HG02588 (cell line): ENCODE measurements around the gene RAB32.
"Not testable (repeated sequence)": the region's sequence is repeated elsewhere in the genome, so short reads cannot be mapped to it uniquely, and the experiment has no call there.

Experiments
- ATAC-seq: cut with Tn5 transposase; IDR thresholded peaks from one replicate; pipeline ENCODE4 v1.9.1; 2021; ENCODE audit warnings: mild to moderate bottlenecking, moderate library complexity; ENCODE audit not compliant: unreplicated experiment

RAB32 gene

DNA sequence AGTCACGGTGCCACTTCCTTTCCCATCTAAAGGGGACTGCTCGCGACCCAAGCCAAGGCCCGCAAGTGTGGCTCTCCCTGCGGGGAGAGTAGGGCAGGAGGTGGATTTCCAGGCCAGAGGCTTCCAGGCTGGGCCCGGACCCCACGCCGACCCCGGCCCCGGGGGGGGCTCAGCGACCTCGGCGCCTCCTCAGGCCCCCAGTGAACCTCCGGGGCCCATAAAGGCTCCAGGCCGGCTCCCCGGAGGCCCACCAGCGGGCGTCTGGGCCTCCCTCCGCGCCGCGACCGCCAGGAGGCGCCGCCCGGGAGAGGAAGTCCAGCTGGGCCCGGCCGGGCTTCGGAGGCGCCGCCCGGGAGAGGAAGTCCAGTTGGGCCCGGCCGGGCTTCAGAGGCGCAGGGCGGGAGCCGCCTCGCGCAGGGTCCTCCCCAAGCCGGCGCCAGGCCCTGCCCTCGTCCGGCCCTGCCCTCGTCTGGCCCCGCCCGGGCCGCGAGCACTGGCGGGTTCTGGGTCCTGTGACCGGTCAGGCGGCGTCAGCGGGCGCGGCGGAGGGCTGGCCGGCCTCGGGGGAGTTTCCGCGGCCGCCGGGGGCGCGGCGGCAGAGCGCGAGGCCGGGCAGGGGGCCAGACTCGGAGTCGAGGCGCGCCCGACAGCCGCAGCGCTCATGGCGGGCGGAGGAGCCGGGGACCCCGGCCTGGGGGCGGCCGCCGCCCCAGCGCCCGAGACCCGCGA is at the start of gene RAB32:
TSS of gene RAB32 (plus strand) at position 623 of the 729 bp plus-strand sequence. CDS start at position 662, 39 bp downstream.
- ATAC-seq = peak; percentile 88

- ATAC-seq = no peak
These were observed 45.3 kb upstream of the RAB32 start for GRCh38 chr6:146498309-146498708.

- no peak for ATAC-seq
These were observed 40.5 kb upstream of the RAB32 start for GRCh38 chr6:146503096-146503495.

DNA sequence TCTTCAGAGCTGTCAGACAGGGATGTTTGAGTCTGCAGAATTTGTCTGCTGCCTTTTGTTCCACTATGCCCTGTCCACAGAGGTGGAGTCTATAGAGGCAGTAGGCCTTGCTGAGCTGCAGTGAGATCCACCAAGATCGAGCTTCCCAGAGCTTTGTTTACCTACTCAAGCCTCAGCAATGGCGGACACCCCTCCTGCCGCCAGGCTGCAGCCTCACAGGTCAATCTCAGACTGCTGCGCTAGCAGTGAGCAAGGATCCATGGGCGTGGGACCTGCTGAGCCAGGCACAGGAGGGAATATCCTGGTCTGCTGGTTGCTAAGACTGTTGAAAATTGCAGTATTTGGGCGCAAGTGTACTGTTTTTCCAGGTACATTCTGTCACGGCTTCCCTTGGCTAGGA is 28.4 kb upstream of the RAB32 start:
- no peak for ATAC-seq

DNA sequence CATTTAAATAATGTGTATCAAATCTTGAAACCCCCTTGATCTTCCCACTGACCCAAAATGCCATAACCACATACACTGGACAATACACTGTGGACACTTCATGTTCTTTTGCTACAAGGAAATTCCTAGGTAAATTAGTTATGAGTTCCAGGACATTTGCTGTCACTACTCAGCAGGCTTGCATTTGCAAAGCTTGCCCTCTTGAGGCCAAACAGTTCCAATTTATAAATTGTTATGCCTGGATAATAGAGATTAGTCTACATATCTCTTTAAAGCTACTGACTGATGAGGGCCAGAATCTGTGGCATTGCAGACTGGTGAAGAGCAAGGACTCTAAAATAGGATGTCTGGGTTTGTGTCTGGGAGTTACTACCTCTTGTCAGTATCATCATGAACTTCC is 17.4 kb upstream of the RAB32 start:
- no peak for ATAC-seq

DNA sequence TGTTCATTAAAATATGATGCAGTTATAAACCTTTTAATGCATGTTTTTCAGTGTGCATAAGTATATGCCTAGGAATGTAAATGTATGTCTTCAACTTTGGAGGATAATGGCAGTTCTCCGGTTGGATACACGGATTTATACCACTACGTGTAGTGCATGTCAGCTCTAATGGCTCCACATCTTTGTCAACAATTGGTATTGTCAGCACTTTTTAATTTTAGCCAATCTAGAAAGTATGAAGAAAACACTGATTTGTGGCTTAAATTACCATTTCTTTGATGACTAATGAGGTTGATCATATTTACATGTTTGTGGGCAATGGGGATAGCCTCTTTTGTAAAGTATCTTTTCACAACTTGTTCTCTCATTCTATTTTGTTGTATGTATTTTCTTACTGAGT is 10.9 kb upstream of the RAB32 start:
- ATAC-seq = no peak

- ATAC-seq = no peak
These were observed 787 bp upstream of the RAB32 start for GRCh38 chr6:146542881-146543210.

GRCh38 chr6:146543940-146544615 is 445 bp downstream of the RAB32 start:
- no peak for ATAC-seq

DNA sequence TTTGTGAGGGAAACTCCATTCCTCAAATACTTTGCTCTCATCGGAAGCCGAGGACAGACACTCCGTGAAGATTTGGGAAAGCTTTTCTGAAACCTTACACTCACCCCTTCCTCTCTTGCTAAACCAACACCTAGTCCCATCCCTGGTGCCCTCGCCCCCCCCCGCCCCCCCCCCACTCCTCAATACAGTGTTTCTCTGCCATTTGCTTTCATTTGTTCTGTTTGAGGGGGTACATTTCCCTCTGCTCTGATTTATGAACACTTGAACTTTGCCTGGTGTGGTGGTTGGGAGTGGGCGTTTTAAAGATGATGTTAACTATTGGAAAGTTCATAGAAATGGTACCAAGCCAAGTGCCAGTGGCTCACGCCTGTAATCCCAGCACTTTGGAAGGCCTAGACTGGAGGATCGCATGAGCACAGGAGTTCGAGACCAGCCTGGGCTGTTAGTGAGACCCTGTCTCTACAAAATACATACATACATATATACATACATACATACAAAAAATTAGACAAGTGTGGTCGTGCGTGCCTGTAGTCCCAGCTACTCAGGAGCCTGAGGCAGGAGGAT is 1.1 kb downstream of the RAB32 start:
- no peak for ATAC-seq

GRCh38 chr6:146545581-146545980 is 1.9 kb downstream of the RAB32 start:
- no peak for ATAC-seq

- ATAC-seq = no peak
These were observed 2.9 kb downstream of the RAB32 start for GRCh38 chr6:146546443-146547043.

GRCh38 chr6:146547889-146548288 is 4.3 kb downstream of the RAB32 start:
- no peak for ATAC-seq

- no peak for ATAC-seq
These were observed 5.3 kb downstream of the RAB32 start for GRCh38 chr6:146548898-146549374.

- ATAC-seq = no peak
These were observed 7.3 kb downstream of the RAB32 start for GRCh38 chr6:146550911-146551310.

GRCh38 chr6:146551545-146551944 is 7.9 kb downstream of the RAB32 start:
- ATAC-seq = no peak

GRCh38 chr6:146553377-146554135 is 9.9 kb downstream of the RAB32 start:
- no peak for ATAC-seq

DNA sequence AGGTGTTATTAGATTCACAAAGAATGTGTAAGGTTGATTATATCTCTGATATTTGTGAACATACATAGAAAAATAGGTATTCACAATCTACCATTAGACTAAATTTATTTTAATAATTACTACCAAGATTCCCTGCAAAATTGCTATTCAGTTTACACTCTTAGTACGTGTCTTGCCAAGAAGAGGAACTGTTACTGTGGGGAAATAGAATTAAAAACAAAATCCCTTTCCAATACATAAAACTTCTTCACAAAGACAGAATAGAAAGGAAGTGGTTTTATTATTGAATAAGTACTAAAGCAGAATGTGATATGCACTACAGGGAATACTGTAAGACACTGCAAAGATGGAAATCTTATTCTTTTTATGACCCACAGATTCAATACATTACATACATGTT is 17.0 kb downstream of the RAB32 start:
- no peak for ATAC-seq

GRCh38 chr6:146566661-146567060 is 23.0 kb downstream of the RAB32 start:
- not testable (repeated sequence) for ATAC-seq

GRCh38 chr6:146568619-146569018 is 25.0 kb downstream of the RAB32 start:
- not testable (repeated sequence) for ATAC-seq

GRCh38 chr6:146574211-146574610 is 30.6 kb downstream of the RAB32 start:
- ATAC-seq = no peak

DNA sequence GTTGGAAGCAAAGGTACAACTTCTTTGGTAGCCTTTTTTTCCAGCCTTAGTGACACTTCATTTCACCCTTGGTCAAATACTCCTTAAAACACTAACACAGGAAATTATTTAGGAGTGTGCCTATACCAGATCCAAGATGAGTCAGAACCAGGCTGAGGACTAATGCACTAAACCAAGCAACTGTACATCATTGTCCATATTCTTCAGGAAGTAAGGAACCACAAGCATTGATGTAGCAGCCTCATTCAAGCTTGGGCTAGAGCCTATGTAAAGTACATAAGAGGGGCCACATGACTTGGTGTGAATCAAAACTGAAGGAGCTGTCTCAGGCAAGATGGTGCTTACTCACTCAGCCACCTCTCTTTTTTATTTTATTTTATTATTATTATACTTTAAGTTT is 34.4 kb downstream of the RAB32 start:
- no peak for ATAC-seq
